Prostate gland (tissue), 2 donors: Measurements from ENCODE around the gene TDRD9.
"Not testable (repeated sequence)": the region's sequence is repeated elsewhere in the genome, so short reads cannot be mapped to it uniquely, and the experiment has no call there.

ENCODE experiments used
- POLR2A ChIP-seq: fragments of 450-650 bp; IDR thresholded peaks from one replicate; pipeline ENCODE4 v1.6.1; 2016; ENCODE audit warnings: antibody characterized with exemption, mild to moderate bottlenecking
- POLR2AphosphoS5 ChIP-seq: sonication (generic); formaldehyde crosslinking; IDR thresholded peaks from one replicate; pipeline ENCODE4 v1.6.1; 2017; ENCODE audit warnings: antibody characterized with exemption
- TF ChIP-seq, protein P1 (sequence below), 4 experiments: fragments of 200-600 bp in 2 of 4; fragments of 450-650 bp in 2 of 4; sonication (generic) in 2 of 4; IDR thresholded peaks; 1 replicate in 3 of 4; 2 replicates in 1 of 4; pipeline ENCODE4 v1.5.1; 2016 to 2019; ENCODE audit warnings: antibody characterized with exemption in 4 of 4, mild to moderate bottlenecking in 2 of 4, moderate library complexity in 2 of 4

DNA sequence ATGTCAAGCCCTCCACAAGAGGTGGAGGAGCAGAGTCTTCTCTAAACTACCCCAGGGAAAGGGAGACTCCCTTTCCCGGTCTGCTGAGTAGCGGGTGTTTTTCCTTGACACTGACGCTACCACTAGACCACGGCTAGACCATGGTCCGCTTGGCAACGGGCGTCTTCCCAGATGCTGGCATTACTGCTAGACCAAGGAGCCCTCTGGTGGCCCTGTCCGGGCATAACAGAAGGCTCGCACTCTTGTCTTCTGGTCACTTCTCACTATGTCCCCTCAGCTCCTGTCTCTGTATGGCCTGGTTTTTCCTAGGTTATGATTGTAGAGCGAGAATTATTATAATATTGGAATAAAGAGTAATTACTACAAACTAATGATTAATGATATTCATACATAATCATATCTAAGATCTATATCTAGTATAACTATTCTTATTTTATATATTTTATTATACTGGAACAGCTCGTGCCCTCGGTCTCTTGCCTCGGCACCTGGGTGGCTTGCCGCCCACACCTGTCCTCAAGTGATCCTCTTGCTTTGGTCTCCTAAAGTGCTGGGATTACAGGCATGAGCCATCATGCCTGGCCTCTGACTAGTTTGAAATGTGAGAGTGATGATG is 52.5 kb downstream of the TDRD9 start:
- TF ChIP-seq, protein P1, sequence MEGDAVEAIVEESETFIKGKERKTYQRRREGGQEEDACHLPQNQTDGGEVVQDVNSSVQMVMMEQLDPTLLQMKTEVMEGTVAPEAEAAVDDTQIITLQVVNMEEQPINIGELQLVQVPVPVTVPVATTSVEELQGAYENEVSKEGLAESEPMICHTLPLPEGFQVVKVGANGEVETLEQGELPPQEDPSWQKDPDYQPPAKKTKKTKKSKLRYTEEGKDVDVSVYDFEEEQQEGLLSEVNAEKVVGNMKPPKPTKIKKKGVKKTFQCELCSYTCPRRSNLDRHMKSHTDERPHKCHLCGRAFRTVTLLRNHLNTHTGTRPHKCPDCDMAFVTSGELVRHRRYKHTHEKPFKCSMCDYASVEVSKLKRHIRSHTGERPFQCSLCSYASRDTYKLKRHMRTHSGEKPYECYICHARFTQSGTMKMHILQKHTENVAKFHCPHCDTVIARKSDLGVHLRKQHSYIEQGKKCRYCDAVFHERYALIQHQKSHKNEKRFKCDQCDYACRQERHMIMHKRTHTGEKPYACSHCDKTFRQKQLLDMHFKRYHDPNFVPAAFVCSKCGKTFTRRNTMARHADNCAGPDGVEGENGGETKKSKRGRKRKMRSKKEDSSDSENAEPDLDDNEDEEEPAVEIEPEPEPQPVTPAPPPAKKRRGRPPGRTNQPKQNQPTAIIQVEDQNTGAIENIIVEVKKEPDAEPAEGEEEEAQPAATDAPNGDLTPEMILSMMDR (IDR thresholded peaks at IDR 0.05) = peak in 3 of 4 experiments; percentile 47 to 64 (median 60)
- TF ChIP-seq POLR2A = not testable (repeated sequence)
- TF ChIP-seq POLR2AphosphoS5 = peak; percentile 8
